Activated CD8-positive, alpha-beta memory T cell treated with anti-CD3 and anti-CD28 coated beads, Interleukin-2, amount 10 ng/mL, durations not matched to agents 7 days and 5 days (primary cell): Measurements from ENCODE around the gene GPR158. TPM values are rescaled to one million over a fixed set of nuclear protein-coding genes. Genes with fewer than 3 reads are reported as not detected.

ENCODE experiments used
- ATAC-seq: fragments of 150-1000 bp; cut with Tn5 transposase; one replicate; pipeline ENCODE4 v1.10.0; 2021; ENCODE audit warnings: moderate library complexity
- CTCF ChIA-PET: fragments of 350-600 bp; sonication (Branson Sonifier 250); formaldehyde crosslinking; loops from one replicate; lab custom pipeline; 2021; ENCODE audit warnings: antibody characterized with exemption; lab: Charles Lee
- DNase-seq: peaks from one replicate; pipeline ENCODE4 v3.0.0-alpha.2; 2020
- H3K27ac Mint-ChIP-seq: one replicate; pipeline ENCODE4 v1.8.0; 2021; ENCODE audit warnings: mild to moderate bottlenecking, mixed read lengths
- H3K27me3 Mint-ChIP-seq: one replicate; pipeline ENCODE4 v1.8.0; 2021; ENCODE audit warnings: mixed read lengths
- H3K36me3 Mint-ChIP-seq: one replicate; pipeline ENCODE4 v1.8.0; 2021; ENCODE audit warnings: mild to moderate bottlenecking, mixed read lengths
- H3K4me1 Mint-ChIP-seq: one replicate; pipeline ENCODE4 v1.8.0; 2021; ENCODE audit warnings: mixed read lengths
- H3K4me3 Mint-ChIP-seq: one replicate; pipeline ENCODE4 v1.8.0; 2021; ENCODE audit warnings: mild to moderate bottlenecking, moderate library complexity, mixed read lengths
- H3K9me3 Mint-ChIP-seq: one replicate; pipeline ENCODE4 v1.8.0; 2022; ENCODE audit warnings: low read depth, mixed read lengths
- total RNA-seq, 2 experiments: library from RNA; stranded (reverse); gene quantifications; one replicate each; pipeline ENCODE4 v1.2.3, GENCODE V29; 2021

The GPR158 gene
- total RNA-seq, 2 experiments from 2014 or later, result not detected

DNA sequence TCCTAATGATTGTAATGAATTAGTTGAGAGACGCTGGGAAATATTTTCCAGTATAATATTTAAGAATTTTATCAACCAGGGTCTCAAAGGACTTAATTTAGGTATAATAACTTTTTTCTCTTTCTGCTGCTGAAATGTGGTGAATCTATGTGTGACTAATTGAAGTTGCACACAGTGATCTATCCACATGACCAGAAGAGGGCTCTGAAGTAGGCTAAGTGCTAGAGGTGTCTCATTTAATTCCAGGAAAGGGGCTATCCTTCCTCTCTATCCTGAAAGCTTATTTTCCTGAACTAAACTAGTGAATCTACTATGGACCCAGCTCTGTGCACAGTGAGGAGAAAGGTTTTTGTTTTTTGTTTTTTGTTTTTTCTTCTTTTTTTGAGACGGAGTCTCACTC is 464.8 kb downstream of the GPR158 start:
- Mint-ChIP-seq H3K27ac (no peak overlapping the region), H3K36me3 (no peaks in the 10 kb centered on the region), H3K4me3 (no peak overlapping the region), H3K27me3 (no peaks in the 10 kb centered on the region), H3K9me3 (peaks cover 6% of the 10 kb centered on the region), H3K4me1 (no peaks in the 10 kb centered on the region)
- DNase-seq, result no peak
- no peak for ATAC-seq
- CTCF ChIA-PET, result interaction anchor here (0.7 kb wide), 1 partner anchor 363 kb away, joined by 3 read pairs; no protein-coding TSS in a partner anchor

DNA sequence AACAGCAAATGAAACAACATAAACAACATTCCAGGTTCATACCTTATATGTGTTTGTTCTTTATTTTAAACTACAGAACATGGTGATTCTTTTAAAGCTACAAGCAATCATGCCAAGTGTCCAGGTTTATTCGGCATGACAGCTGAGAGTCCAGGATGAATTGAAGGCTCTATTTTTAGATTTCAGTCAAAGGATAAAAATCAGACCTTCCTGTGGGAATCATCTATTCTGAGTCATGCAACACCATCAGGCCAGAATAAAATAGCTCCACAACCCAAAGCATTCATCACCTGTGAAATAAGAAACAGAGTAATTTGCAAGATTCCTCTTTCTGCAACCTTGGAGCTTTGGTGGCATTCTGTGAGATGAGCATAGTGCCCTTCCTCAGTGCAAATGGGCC is 466.8 kb downstream of the GPR158 start:
- H3K9me3 Mint-ChIP-seq, result peaks cover 6% of the 10 kb centered on the region
- no peaks in the 10 kb centered on the region for H3K36me3 Mint-ChIP-seq
- no peaks in the 10 kb centered on the region for H3K4me1 Mint-ChIP-seq
- no peaks in the 10 kb centered on the region for H3K27me3 Mint-ChIP-seq
- ATAC-seq, result no peak
- H3K4me3 Mint-ChIP-seq, result no peak overlapping the region
- DNase-seq, result no peak
- CTCF ChIA-PET, result no interaction called here
- no peak overlapping the region for H3K27ac Mint-ChIP-seq

DNA sequence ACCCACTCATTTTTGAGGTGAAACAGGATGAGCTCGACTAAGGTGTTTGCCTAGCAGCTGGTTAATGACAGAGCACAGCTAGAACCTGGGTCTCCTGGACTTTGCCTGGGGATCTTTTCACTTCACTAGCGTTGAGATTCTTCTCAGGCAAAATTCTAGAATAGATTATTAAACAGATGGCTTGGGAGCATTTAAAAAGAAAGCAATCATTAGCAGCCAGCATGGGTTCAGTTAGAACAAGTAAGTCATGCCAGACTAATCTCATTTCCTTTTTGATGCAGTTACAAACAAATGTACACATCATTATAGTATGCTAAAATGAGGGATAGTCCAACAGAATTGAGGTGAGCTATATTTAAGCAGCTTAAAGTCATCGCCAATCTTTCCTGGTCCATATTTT is 467.9 kb downstream of the GPR158 start:
- peaks cover 3% of the 10 kb centered on the region for H3K9me3 Mint-ChIP-seq
- DNase-seq (no peak), ATAC-seq (no peak)
- no peaks in the 10 kb centered on the region for H3K27me3 Mint-ChIP-seq
- H3K27ac Mint-ChIP-seq, result no peak overlapping the region
- H3K4me1 Mint-ChIP-seq, result no peaks in the 10 kb centered on the region
- no peak overlapping the region for H3K4me3 Mint-ChIP-seq
- no peaks in the 10 kb centered on the region for H3K36me3 Mint-ChIP-seq
- CTCF ChIA-PET, result no interaction called here

DNA sequence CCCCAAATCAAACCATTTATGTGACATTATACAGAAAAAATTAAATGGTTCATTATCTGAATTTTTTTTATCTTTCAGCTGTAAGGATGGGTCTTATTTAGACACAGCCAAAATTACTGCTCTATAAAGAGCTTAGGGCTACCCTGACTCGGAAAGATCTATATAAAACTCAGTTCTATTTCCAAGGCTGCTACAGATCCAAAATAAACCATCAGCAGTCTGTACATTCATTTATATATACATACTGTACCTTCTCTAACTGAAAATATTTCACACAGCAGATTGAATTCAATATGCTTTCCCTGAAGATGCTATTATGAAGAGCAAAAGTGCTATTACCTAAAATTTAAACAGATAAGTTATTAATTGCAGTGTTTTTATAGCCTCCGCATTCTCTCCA is 471.6 kb downstream of the GPR158 start:
- Mint-ChIP-seq H3K27ac (no peak overlapping the region), H3K27me3 (no peaks in the 10 kb centered on the region), H3K4me1 (no peaks in the 10 kb centered on the region), H3K9me3 (no peaks in the 10 kb centered on the region), H3K4me3 (no peak overlapping the region), H3K36me3 (no peaks in the 10 kb centered on the region)
- ATAC-seq, result no peak
- CTCF ChIA-PET, result no interaction called here
- no peak for DNase-seq

DNA sequence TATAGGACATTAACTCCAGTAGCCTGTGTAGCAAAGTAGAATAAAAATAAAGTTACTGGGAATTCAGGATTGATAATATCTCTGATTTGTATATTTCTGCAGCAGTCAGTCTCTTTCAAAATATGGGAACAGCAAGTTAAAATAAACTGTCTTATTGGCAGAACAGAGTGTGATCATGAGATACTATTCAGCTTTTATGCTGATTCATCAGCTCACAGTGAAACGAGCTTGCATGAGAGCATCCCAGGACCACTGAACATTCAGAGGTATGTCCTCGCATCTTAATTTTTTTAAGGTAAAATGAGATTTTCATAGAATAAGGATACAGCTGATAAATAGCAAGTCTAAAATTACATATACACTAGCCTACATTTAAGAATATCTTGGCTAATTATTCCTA is 476.7 kb downstream of the GPR158 start:
- Mint-ChIP-seq H3K27me3 (no peaks in the 10 kb centered on the region), H3K36me3 (no peaks in the 10 kb centered on the region), H3K27ac (no peak overlapping the region), H3K4me1 (no peaks in the 10 kb centered on the region), H3K4me3 (no peak overlapping the region), H3K9me3 (no peaks in the 10 kb centered on the region)
- CTCF ChIA-PET, result no interaction called here
- ATAC-seq (no peak), DNase-seq (no peak)

Other genes with a start within 250 kb of the GPR158 start
- 1 to 10 TPM; 1.6 to 2.9 TPM for gene PRTFDC1, start 222.4 kb upstream of the GPR158 start, total RNA-seq
- not detected for gene ENKUR, start 158.8 kb upstream of the GPR158 start, total RNA-seq
- gene THNSL1, start 158.4 kb upstream of the GPR158 start, total RNA-seq, result 1 to 10 TPM; 3.5 to 4.6 TPM